ENCODE data around the gene DLGAP1. TPM values are rescaled to one million over a fixed set of nuclear protein-coding genes. Genes with fewer than 3 reads are reported as not detected.

Gene DLGAP1
- total and polyA plus RNA-seq, 3 donors from 2014 or later: 18.6 to 93.8 (median 69.1) TPM

GRCh38 chr18:4004183-4004829 is 450.8 kb downstream of the DLGAP1 start:
- intact Hi-C loops (cut with DNase I; ENCODE audit: low total_unique reads): loop anchor here (10.0 kb wide), 1 partner anchor 230 kb away; no protein-coding TSS in a partner anchor
- H3K27ac ChIP-seq: no peak overlapping the region
- TF ChIP-seq POLR2A (IDR thresholded peaks at IDR 0.05) (no peak), CTCF (IDR thresholded peaks at IDR 0.05) (no peak)

GRCh38 chr18:3998698-3999333 is 456.3 kb downstream of the DLGAP1 start:
- Histone ChIP-seq H3K36me3 (ENCODE audit: low read depth, missing control alignments) (no peaks in the 10 kb centered on the region), H3K27ac (no peak overlapping the region), H3K4me3 (no peak overlapping the region), H3K4me1 (no peaks in the 10 kb centered on the region), H3K27me3 (no peaks in the 10 kb centered on the region), H3K9me3 (no peaks in the 10 kb centered on the region)
- intact Hi-C loops (cut with DNase I; ENCODE audit: low total_unique reads): no loop called here
- DNase-seq: peak; percentile 54
- TF ChIP-seq CTCF (IDR thresholded peaks at IDR 0.05): peak; percentile 54 to 70 (median 64)
- no peak for TF ChIP-seq POLR2A (IDR thresholded peaks at IDR 0.05)
- WGBS, 2 donors: 43 to 44% methylated on average over 4 of the region's 4 CpGs

More at GRCh38 chr18:4004183-4004829, 450.8 kb downstream of the DLGAP1 start:
- Histone ChIP-seq H3K4me3 (no peak overlapping the region), H3K36me3 (ENCODE audit: low read depth, missing control alignments) (no peaks in the 10 kb centered on the region), H3K4me1 (no peaks in the 10 kb centered on the region), H3K27me3 (no peaks in the 10 kb centered on the region), H3K9me3 (no peaks in the 10 kb centered on the region)
- 64 to 68% methylated on average over 8 of the region's 8 CpGs for WGBS, 2 donors
- no peak for DNase-seq

GRCh38 chr18:3995476-3996102 is 459.5 kb downstream of the DLGAP1 start:
- DNase-seq: peak; percentile 84
- WGBS, 2 donors: 7 to 8% methylated on average over 8 of the region's 8 CpGs
- H3K4me3 ChIP-seq: no peak overlapping the region

GRCh38 chr18:3993941-3994687 is 461.0 kb downstream of the DLGAP1 start:
- no peaks in the 10 kb centered on the region for H3K36me3 ChIP-seq (ENCODE audit: low read depth, missing control alignments)
- intact Hi-C loops (cut with DNase I; ENCODE audit: low total_unique reads): no loop called here
- peak overlapping the region; percentile 1 to 72 for H3K27ac ChIP-seq
- TF ChIP-seq POLR2A (IDR thresholded peaks at IDR 0.05) (no peak), CTCF (IDR thresholded peaks at IDR 0.05) (no peak)
- no peaks in the 10 kb centered on the region for H3K9me3 ChIP-seq
- no peaks in the 10 kb centered on the region for H3K27me3 ChIP-seq
- whole genome bisulfite sequencing, 2 donors: 74 to 78% methylated on average over 9 of the region's 9 CpGs
- DNase-seq: peak; percentile 33
- H3K4me3 ChIP-seq: no peak overlapping the region
- no peaks in the 10 kb centered on the region for H3K4me1 ChIP-seq

More at GRCh38 chr18:3995476-3996102, 459.5 kb downstream of the DLGAP1 start:
- H3K9me3 ChIP-seq: no peaks in the 10 kb centered on the region
- H3K36me3 ChIP-seq (ENCODE audit: low read depth, missing control alignments): no peaks in the 10 kb centered on the region
- no peaks in the 10 kb centered on the region for H3K4me1 ChIP-seq
- TF ChIP-seq POLR2A (IDR thresholded peaks at IDR 0.05): no peak
- TF ChIP-seq CTCF (IDR thresholded peaks at IDR 0.05): peak; percentile 63 to 80 (median 73)
- H3K27me3 ChIP-seq: no peaks in the 10 kb centered on the region
- peak overlapping the region; percentile 1 to 21 for H3K27ac ChIP-seq
- intact Hi-C loops (cut with DNase I; ENCODE audit: low total_unique reads): no loop called here

All from testis (tissue), 3 donors.